A172 (cell line): ENCODE measurements around the gene SLC9C1. TPM values are rescaled to one million over a fixed set of nuclear protein-coding genes. Genes with fewer than 3 reads are reported as not detected.
A peak's percentile ranks its signal among the peaks of the same experiment; 100 is the strongest.

Source experiments
- DNase-seq: peaks from one replicate; pipeline ENCODE4 v3.0.0-alpha.2; 2015; ENCODE audit warnings: low spot score
- total RNA-seq: library from RNA; depleted of rRNA; stranded (reverse); fragments of >200 nt; shearing (Covaris generic); gene quantifications from 2 replicates; pipeline ENCODE4 v1.2.3, GENCODE V29; 2014

The SLC9C1 gene
- total RNA-seq, 1 experiment from 2014 or later = not detected

DNA sequence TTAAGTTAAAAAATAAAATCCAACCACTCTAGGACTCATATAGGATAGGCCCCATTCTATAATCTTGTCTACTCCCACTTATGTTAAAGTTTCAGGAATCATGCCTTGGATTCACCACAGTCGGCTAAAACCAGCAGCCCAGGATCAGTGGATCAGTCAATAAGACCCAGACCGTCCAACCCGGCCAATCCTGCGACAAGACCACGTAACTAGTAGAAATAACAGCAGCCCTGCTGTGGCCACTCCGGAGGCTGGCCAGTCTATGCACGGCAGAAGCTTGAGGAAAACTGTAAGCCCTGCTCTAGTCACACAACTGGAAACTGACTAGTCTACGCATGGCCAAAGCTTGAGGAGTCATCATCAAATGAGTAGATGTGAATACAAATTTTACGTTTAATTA lies 12.8 kb upstream of the SLC9C1 start:
- DNase-seq = no peak

DNA sequence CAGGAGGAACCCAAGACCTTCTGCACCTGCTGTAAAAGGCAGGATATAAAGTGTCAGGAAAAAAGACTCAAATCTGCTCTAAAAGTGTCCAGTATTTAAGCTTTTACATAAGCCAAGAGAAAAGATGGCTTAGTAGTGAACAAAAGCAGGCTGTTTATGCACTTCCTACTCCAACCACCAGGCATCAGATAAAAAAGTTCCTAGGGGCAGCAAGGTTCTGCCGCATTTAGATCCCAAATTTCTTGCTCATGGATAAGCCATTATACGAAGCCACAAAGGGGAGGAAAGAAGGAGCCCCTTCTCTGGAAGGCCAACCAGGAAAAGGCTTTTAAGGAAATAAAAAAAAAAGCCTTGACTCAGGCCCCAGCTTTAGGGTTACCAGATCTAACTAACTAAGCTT lies 10.6 kb upstream of the SLC9C1 start:
- no peak for DNase-seq

DNA sequence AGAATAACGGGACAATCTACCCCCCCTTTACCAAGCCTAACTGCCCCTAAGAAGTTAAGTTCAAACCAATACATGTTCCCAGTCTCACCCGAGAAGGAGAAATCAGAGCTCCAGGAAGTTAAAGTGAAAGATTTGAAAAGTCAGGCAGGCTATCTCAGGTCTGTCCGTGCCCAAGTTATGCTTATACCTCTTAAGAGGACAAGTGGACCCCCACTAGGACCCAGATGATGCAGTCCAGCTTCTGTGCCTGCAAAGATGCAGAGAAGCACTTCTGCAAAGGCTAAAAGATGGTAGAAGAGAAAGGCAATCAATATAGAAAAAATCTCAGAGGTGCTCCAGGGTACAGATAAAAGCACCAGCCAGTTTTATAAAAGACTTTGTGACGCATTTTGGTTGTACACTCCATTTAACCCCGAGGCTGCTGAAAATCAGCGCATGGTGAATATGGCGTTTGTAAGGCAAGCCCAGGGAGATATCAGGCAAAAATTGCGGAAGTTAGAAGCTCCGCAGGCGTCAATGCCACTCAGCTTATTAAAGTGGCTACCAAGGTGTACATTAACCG lies 9.8 kb upstream of the SLC9C1 start:
- peak; percentile 28 for DNase-seq

DNA sequence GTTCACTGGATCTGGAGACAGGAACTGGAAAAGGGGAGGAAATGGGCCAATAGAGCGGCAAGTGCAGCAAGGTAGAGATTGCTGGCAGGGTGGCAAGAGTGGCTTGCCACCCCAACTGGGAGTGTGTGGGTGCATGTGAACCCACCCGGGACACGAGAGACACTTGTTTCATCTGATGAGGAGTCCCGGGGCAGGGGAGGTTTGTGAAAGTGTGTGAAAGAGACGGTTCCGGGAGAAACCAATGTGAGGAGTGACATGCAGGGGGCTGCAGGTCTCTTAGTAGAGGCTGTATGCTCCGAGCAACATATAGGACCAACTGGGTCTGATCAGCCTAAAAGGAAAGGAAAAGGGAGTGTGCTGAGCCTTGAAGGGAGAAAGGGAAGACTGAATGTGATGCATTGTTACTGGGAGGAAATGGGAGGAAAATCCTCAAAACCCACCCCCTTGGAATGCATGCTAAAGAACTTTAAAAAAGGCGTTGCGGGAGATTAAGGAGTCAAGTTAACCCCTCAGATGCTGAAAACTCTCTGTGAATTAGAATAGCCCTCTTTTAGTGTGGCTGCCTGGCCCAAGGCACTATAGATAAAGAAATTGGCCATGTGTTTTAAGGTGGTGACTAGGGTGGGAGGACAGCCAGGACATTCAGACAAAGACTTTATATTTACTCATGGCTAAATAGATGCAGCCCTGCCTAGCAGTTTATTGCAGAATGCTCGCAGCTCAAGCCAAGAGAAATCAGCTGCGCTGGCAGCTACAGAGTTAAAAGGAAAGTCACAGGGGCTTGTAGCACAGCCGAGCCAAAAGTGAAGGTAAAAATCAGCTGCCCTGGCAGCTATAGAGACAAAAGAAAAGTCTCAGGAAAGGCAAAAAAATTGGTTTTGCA lies 9.1 kb upstream of the SLC9C1 start:
- no peak for DNase-seq

DNA sequence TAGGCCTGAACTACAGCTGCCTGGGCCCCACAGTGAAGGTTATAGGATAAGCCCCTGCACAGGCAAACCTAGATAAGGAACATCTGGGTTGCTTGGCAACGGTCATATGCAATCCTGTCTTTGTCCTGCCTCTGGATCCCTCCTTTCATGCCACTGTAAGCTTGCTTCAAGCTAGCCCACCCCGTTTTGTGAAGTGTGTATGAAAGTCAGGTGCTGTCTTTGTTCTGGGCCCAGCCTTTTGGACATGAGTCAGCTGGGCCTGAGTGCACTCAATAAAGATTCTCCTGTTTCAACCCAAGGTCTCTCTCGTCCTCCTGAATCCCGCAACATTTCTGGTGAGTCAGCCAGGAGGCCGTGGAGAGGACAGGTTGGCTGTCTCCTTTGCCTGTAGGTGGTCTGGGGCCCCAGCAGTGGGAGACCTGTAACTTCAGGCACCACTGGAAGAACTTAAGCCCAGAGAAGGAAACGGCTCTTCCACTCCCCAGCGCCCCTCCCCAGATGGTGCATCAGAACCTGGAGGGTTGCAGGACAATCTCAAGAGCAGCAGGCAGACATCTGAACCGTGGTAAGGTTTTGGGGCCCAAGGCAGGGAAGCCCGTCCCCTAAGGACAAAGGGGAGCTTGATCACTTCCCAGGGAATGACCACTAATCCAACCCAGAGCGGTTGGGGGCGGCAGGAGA lies 8.3 kb upstream of the SLC9C1 start:
- DNase-seq = no peak

DNA sequence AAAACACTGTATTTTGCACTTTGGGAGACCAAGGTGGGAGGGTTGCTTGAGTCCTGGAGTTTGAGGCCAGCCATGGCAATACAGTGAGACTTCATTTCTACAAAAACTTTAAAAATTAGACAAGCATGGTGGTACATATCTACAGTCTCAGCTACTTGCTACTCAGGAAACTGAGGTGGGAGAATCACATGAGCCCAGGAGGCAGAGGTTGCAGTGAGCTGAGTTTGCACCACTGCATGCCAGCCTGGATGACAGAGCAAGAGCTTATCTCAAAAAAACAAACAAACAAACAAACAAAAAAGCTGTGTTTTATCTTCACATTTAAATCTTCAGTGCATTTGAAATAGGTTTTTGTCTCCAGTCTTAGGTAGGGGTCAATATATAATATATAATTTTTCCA lies 4.8 kb upstream of the SLC9C1 start:
- no peak for DNase-seq

DNA sequence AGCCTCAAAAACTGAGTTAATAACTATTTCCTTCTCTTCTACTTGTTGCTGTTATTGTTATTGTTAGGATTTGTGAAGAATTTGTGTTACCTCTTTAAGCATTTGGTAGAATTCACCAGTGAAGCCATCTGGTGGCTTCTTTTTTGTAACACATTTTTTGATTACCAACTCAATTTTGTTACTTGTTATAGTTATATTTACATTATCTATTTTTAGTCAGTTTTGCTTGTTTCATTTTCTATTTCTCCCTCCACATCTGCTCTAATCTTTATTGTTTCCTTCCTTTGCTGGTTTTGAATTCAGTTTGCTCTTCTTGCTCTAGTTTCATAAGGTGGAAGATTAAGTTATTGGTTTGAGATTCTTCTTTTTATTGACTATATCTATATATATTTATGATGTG lies 3.7 kb upstream of the SLC9C1 start:
- DNase-seq = no peak

DNA sequence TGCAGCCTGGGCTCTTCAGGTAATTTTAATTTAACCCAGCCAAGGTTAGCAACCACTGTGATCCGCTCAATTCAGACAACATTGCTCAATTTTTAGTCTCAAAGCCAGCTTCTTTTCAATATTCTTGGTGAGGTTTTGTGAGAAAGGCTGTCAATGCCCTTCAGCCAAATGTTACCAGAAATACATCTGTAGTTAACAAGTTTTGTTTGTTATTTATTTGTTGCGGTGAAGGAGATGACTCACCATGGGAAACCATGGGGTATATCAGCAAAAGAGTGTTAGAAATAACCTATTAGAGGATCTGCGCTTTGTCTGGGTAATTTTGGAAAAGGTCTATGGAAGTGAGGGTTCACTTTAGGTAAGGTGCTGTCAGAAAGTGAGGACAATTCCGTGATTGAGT lies 5.0 kb downstream of the SLC9C1 start:
- DNase-seq = no peak

DNA sequence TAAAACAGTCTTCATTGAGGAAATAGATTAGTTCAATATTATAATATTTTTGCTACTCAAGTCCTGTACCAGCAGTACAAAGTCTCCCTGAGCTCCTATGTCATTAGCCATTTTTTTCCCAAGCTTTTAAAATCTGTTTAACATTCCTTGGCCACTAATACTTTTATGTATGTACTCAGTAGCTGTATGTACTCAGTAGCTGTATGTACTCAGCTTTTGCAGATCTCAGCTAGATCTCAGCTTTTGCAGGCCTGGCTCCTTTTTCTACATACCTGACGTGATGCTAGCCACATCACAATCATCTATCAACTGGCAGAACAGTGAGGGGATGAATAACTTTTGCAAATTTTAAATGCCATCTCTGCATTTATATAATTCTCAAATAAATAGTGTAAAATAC lies 13.8 kb downstream of the SLC9C1 start:
- DNase-seq = no peak

DNA sequence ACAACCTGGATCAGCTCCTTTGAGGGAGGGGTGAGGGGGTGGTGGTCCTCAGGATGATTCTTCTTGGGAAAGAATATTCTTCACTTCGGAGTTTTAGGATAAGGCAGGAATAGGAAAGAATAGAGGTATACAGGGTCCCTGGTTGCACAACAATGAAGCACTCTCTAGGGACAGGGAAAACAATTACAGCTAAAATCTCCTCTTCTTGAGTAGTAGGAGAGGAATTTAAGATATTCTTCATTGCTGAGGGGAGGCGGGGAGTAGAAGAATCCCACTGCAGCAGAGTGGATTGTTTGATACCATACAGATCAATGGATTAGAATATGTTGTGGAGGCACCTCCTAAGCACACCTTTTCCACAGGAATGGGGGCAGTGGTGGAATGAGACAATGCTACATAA lies 20.5 kb downstream of the SLC9C1 start:
- DNase-seq = no peak

DNA sequence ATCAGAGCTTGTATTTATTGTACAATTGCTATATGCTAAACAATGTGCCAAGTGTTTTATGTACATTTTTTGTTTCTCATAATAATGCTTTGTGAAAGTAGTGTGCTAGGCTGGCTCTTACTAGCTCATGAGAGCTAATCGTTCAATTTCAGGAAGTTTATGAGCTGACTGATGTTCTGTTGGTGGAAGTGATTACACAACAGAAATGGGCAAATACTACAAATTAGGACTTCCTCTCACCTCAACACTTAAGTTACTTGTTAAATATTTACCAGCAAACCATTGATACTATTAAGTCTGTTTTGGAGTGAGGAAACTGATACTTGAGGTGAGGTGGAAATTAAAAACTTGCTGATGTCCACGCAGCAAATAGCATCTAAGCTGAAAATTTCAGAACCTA lies 32.3 kb downstream of the SLC9C1 start:
- DNase-seq = no peak

DNA sequence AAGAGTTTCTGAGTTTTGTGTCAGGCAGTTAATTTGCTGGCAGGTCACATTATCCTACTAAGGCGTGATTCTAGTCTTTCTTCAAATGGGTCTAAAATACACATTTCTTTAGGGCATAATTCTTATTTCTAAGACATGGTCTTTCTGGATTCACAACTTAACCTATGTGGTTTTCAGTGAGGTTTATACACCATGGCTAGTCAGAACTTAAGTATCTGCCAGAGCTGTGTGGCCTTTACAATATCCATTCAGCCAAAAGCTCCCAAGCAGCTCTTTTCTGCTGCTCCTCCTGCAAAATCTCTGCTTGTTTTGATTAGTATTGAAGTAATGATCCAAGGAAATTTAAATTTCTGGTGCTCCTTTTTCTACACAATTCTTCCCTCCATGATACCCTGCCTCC lies 33.5 kb downstream of the SLC9C1 start:
- DNase-seq = no peak

DNA sequence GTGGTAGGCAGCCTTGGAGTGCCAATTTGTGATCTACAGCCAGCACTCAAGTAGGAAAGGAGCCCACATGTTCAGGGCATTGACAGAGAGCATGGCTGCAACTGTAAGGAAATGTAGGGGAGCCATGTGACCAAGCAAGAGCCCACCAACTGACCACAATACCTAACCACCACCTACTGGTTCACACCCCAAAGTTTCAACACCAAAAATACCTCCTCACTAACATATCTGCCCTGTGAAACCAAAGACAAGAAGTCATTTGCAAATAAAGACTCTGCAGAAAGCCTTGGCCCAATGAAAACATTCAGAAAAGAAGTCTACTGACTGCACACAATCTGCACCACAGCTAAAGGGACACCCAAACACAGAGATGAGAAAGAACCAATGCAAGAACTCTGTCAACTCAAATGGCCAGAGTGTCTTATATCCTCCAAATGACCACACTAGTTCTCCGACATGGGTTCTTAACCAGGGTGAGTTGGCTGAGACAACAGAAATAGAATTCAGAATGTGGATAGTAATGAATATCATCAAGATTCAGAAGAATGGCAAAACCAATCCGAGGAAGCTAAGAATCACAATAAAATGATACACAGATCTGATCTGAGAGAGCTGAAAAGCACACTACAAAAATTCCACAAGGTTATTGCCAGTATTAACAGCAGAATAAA lies 40.6 kb downstream of the SLC9C1 start:
- DNase-seq = no peak

DNA sequence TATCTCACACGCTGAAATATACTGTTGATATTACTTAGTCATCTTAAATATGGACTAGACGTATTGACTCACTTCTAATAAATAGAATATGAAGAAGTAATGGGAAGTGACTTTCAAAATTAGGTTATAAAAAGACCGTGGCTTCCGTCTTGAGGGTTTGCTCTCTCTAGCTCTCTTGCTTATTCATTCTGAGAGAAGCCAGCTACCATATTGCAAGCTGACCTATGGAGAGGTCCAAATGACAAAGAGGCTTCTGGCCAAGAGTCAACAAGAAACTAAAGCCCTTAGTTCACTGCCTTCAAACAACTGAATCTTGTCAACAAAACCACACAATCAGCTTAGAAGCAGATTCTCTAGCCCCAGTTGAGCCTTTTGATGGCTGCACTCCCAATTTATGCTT lies 46.1 kb downstream of the SLC9C1 start:
- DNase-seq = no peak

DNA sequence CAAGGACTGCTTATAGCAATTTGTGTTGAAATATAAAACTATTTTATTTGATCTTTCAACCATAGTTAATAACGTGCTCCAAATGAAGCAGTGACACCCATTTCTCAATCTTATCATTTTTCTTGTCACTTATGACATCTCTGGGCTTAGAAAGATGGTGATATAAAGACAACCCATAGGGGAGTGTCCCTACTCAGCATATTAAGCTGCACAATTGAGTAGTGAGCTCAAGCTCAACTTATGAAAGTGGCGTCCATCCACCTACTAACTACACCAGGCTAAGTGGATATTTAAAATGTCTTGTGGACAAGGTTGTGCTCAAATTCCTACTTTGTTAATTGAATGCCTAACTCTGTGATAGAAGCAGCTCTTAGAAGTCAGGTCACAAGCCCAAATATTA lies 46.7 kb downstream of the SLC9C1 start:
- DNase-seq = no peak

DNA sequence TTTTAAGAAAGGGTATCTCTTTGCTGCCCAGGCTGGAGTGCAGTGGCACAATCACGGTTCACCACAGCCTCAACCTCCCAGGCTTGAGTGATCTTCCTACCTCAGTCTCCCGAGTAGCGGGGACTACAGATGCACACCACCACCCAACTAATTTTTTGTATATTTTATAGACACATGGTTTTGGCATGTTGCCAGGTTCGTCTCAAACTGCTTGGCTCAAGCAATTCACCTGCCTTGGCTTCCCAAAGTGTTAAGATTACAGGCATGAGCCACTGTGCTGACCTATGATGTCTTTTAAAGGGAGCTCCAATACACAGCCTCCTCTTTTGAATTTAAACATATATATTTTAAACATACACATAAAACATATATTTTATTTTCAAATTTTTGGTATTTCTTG lies 60.9 kb downstream of the SLC9C1 start:
- DNase-seq = no peak

DNA sequence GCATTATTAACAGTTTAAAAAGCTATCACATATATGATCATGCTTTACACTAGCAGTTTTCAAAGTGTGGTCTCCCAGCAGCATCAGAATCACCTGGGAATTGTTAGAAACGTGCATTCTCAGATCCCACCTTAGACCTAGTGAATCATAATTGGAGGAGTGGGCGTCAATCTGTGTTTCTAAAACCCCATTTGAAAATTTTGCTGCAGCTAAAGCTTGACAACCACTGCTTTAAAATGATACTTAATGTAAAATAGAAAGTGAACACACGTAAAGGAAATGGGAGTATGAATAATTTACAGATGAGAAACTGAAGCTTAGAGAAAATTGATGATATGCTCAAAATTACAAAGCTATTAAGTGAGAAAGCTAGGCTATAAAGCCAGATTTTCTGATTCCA lies 62.3 kb downstream of the SLC9C1 start:
- DNase-seq = no peak

DNA sequence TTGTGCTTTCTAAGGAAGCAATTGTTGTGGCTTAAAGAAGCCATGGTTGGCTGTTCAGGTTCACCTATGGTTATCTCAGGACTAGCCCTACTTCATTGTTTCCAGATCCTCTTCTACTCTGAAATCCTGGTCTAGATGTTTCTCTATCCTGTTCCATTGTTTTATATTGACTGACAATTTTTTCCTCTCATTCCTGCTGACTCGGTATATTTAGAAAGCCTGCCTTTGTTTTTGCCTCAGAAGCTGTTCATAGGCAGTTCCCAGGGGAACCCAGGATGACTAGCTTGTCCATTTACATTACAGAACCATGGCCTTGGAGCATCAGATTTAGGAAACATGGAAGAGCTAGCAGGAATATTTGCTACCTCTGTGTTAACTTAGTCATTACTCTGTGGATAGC lies 64.0 kb downstream of the SLC9C1 start:
- no peak for DNase-seq

DNA sequence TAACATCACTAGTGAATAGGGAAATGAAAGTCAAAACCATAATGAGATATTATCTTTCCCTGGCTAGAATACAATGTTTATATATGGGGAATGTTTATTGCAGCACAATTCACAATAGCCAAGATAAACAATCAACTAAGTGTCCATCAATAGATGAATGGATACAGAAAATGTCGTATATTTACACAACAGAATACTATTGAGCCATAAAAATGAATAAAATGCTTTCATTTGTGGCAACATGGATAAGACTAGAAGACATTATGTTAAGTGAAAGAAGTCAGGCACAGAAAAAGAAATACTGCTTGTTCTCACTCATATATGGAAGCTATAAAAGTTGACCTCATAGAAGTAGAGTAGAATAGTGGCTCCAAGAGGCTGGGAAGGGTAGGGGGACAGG lies 65.2 kb downstream of the SLC9C1 start:
- DNase-seq = no peak

DNA sequence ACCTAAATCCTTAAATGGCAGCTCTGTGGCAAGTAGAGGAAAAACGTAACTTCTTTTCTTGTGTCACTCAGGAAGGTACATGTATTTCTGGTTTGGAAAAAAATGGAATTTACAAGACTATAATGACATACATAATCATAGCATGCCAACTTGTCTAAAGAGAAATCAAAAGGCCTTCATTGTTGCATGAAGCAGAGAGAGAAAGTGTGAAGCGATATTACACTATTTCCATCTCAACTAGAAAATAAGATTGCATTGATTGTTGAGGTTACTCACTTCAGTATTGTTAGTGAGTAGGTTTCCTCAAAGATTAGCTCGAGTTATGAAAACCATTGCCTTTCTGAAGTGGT lies 93.7 kb downstream of the SLC9C1 start:
- DNase-seq = no peak

DNA sequence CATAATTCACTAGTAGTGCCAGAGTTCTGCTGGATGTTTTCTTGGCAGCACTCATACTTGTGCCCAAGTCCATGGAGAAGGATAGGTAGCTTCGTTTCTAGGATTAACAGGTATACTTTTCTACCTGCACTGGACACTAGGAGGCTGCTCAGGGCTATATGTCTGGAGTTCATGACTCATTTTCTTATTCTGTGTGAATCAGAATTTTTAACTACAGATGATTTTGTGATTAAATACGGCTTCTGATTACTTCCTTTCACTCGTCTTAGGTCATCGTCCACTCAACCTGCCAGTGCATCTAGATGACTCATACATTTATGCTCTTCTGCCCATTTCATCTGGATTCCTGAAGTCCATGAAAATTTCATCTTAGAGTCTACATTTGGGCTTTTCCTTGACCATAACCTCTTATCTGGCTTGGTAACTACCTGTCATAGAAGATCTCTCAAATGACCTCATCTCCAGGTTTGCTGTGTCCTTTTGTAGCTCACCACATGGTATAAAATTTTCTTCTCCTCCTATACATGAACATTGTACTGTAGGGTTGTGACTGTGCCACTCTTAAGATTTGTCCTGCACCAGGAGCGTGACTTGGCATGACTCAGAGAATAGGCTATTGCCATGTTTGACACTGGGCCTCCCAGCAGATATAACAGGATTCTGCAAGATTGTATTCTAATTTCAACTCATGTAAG lies 94.2 kb downstream of the SLC9C1 start:
- DNase-seq = peak; percentile 70

DNA sequence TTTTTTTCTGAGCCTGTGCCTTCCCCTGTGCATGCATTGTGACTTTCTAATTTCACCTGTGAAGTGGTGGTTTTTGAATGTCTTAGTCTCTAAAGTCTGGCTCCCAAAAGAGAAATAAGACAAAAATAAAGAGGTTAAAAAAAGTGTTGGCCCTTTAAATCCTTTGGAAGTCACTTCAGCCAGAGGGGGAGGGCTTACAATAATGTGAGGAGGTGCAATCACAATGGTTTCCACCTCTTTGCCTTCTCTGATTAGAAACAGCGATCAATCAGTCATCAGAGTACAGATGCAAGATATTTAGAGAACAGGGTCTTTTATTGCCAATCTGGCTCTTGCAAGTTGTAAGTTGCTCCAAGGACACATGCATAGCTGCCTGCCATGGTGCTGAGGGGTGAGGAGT lies 96.9 kb downstream of the SLC9C1 start:
- DNase-seq = no peak
